ENCODE measurements around the gene TFR2. TPM values are rescaled to one million over a fixed set of nuclear protein-coding genes. Genes with fewer than 3 reads are reported as not detected.
"Not testable (repeated sequence)": the region's sequence is repeated elsewhere in the genome, so short reads cannot be mapped to it uniquely, and the experiment has no call there.

Gene TFR2
- total RNA-seq, 4 donors from 2014 or later = 1.3 to 3.4 (median 1.6) TPM

- no peak for DNase-seq (ENCODE audit: low spot score in 2 of 2)
- intact Hi-C loops (cut with DNase I; ENCODE audit: low total_unique reads) = no loop called here
- no peak overlapping the region for H3K4me3 ChIP-seq (ENCODE audit: low read depth, poor library complexity, severe bottlenecking)
- 82 to 83% methylated on average over 16 of the region's 16 CpGs for WGBS, 2 donors
- no peak for TF ChIP-seq CTCF (IDR thresholded peaks at IDR 0.05)
- no peak for TF ChIP-seq POLR2A (IDR thresholded peaks at IDR 0.05)
Observed at GRCh38 chr7:100667331-100668068, 26.1 kb upstream of the TFR2 start.

- no peak for TF ChIP-seq CTCF (IDR thresholded peaks at IDR 0.05)
- TF ChIP-seq POLR2A (IDR thresholded peaks at IDR 0.05) = no peak
Observed at GRCh38 chr7:100665168-100665726, 23.9 kb upstream of the TFR2 start.

GRCh38 chr7:100662194-100662776 is 20.9 kb upstream of the TFR2 start:
- WGBS, 2 donors = 68 to 69% methylated on average over 12 of the region's 12 CpGs
- H3K4me3 ChIP-seq (ENCODE audit: low read depth, poor library complexity, severe bottlenecking); DNase-seq (ENCODE audit: low spot score in 2 of 2); intact Hi-C loops (cut with DNase I; ENCODE audit: low total_unique reads): not testable (repeated sequence)

More at GRCh38 chr7:100665168-100665726, 23.9 kb upstream of the TFR2 start:
- DNase-seq (ENCODE audit: low spot score in 2 of 2) = no peak
- no peak overlapping the region for H3K4me3 ChIP-seq (ENCODE audit: low read depth, poor library complexity, severe bottlenecking)
- intact Hi-C loops (cut with DNase I; ENCODE audit: low total_unique reads) = no loop called here
- whole genome bisulfite sequencing, 2 donors = 92 to 94% methylated on average over 5 of the region's 5 CpGs

GRCh38 chr7:100655908-100656674 is 14.7 kb upstream of the TFR2 start, which contains the start of gene ACTL6B:
Gene ACTL6B, minus strand, starts transcription at chr7:100656448. Its CDS starts 94 bp downstream, at chr7:100656354.
- WGBS, 2 donors = 14 to 15% methylated on average over 21 to 56 of the region's 63 CpGs
- DNase-seq (ENCODE audit: low spot score in 2 of 2) = no peak
- H3K4me3 ChIP-seq (ENCODE audit: low read depth, poor library complexity, severe bottlenecking) = no peak within 1 kb of the TSS
- intact Hi-C loops (cut with DNase I; ENCODE audit: low total_unique reads) = no loop called here
- TF ChIP-seq POLR2A (IDR thresholded peaks at IDR 0.05) = no peak
- TF ChIP-seq CTCF (IDR thresholded peaks at IDR 0.05) = no peak

GRCh38 chr7:100654908-100655831 is 13.8 kb upstream of the TFR2 start:
- intact Hi-C loops (cut with DNase I; ENCODE audit: low total_unique reads) = no loop called here
- TF ChIP-seq POLR2A (IDR thresholded peaks at IDR 0.05) (no peak), CTCF (IDR thresholded peaks at IDR 0.05) (no peak)

More at GRCh38 chr7:100654908-100655831, 13.8 kb upstream of the TFR2 start:
- no peak overlapping the region for H3K4me3 ChIP-seq (ENCODE audit: low read depth, poor library complexity, severe bottlenecking)
- no peak for DNase-seq (ENCODE audit: low spot score in 2 of 2)
- WGBS, 2 donors = 46 to 50% methylated on average over 25 of the region's 25 CpGs

Data from lower leg skin (tissue), 4 donors.